GM19438 (cell line): Measurements from ENCODE around the gene VIM.
A peak's percentile ranks its signal among the peaks of the same experiment; 100 is the strongest.

Source experiments
- ATAC-seq: cut with Tn5 transposase; IDR thresholded peaks from one replicate; pipeline ENCODE4 v1.9.1; 2021; ENCODE audit warnings: low read depth; ENCODE audit not compliant: unreplicated experiment

VIM gene

GRCh38 chr10:17228091-17229015 lies at the start of gene VIM:
Gene VIM, plus strand, starts transcription at chr10:17228241. Its CDS starts 1,182 bp downstream, at chr10:17229423.
- peak; percentile 30 for ATAC-seq

GRCh38 chr10:17179002-17179401 lies 49.0 kb upstream of the VIM start:
- ATAC-seq = no peak

GRCh38 chr10:17181110-17181509 lies 46.9 kb upstream of the VIM start:
- ATAC-seq = no peak

- no peak for ATAC-seq
These were observed 46.3 kb upstream of the VIM start for GRCh38 chr10:17181751-17182150.

- no peak for ATAC-seq
These were observed 44.9 kb upstream of the VIM start for GRCh38 chr10:17183110-17183509.

GRCh38 chr10:17185873-17186272 lies 42.2 kb upstream of the VIM start:
- ATAC-seq = no peak

GRCh38 chr10:17188644-17189172 lies 39.3 kb upstream of the VIM start:
- ATAC-seq = no peak

GRCh38 chr10:17190602-17191001 lies 37.4 kb upstream of the VIM start:
- ATAC-seq = no peak

- ATAC-seq = no peak
These were observed 33.0 kb upstream of the VIM start for GRCh38 chr10:17195083-17195482.

GRCh38 chr10:17196045-17196444 lies 32.0 kb upstream of the VIM start:
- ATAC-seq = no peak

GRCh38 chr10:17196573-17196972 lies 31.5 kb upstream of the VIM start:
- ATAC-seq = no peak

GRCh38 chr10:17199351-17199804 lies 28.7 kb upstream of the VIM start:
- ATAC-seq = no peak

GRCh38 chr10:17200001-17200911 lies 27.8 kb upstream of the VIM start:
- no peak for ATAC-seq

- peak; percentile 88 for ATAC-seq
These were observed 26.9 kb upstream of the VIM start, which contains the start of gene TRDMT1 for GRCh38 chr10:17200912-17201793. Gene TRDMT1, minus strand, starts transcription at chr10:17201672. Its CDS starts 38 bp downstream, at chr10:17201634.

GRCh38 chr10:17201794-17202116 lies 26.3 kb upstream of the VIM start:
- no peak for ATAC-seq

- ATAC-seq = no peak
These were observed 25.5 kb upstream of the VIM start for GRCh38 chr10:17202506-17202905.

GRCh38 chr10:17202999-17203398 lies 25.0 kb upstream of the VIM start:
- ATAC-seq = no peak

- no peak for ATAC-seq
These were observed 24.6 kb upstream of the VIM start for GRCh38 chr10:17203416-17203815.

GRCh38 chr10:17206210-17206709 lies 21.8 kb upstream of the VIM start:
- ATAC-seq = peak; percentile 57

GRCh38 chr10:17208476-17208875 lies 19.6 kb upstream of the VIM start:
- no peak for ATAC-seq
